Coronary artery (tissue), 2 donors: Measurements from ENCODE around the gene HOXA9.

Experiments
- DNase-seq: peaks from one replicate; pipeline ENCODE4 v3.0.0-alpha.2; 2017; ENCODE audit warnings: low spot score
- H3K27ac ChIP-seq, 2 donors: fragments of 200-600 bp; sonication (generic); one replicate each; pipeline ENCODE4 v1.5.1; 2016 to 2019
- H3K4me3 ChIP-seq: fragments of 200-600 bp; sonication (generic); 2 replicates; pipeline ENCODE4 v1.5.1; 2016; ENCODE audit warnings: mild to moderate bottlenecking, moderate library complexity
- TF ChIP-seq, protein P1 (sequence below): fragments of 200-600 bp; sonication (generic); IDR thresholded peaks from one replicate; pipeline ENCODE4 v1.5.1; 2019; ENCODE audit warnings: antibody characterized with exemption

The HOXA9 gene

DNA sequence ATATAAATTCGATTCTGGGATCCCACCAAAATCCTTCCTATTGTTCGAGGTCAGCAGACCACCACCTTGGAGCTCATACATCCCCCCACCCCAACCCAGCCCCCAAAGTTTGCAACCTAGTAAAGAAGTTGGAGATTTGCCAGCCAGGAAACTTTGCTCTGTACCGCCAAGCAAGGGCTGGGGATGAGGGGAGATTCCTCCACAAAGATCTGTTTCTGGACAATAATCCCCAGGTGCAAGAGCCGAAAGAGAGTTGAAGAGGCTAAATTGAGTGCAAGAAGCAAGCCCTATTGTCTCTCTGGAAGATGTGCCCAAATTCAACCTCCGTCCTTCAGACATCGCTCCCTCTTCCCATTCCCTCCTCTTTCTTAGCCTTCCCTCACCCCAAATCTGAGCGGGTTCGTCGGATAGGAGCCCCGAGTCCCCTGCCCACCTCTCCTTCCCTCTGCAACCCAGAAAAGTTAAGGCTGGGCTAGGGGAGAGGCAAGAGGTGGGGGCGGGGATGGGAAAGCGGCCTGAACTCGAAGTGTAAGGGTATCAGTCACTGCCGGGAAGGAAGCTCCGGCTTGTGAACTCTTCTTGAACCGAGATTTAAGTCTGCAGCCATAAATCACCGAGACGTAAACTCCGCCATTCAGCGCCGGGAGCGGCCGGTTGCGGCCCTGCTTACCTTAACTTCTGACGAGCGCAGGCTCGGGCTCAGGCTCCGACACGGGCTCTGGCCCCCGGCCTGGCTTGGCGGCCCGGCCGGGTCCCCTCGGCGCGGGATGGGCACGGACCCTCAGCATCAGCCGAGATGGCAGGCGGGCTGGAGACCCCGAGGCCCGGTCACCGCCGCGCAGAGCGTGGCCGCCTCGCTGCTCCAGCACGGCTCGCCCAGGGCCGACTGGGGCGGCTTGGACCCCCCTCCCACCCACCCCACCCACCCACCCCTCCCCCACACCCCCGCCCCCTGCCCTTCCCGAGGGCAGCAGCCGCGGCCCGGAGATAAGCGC is 52.1 kb downstream of the HOXA9 start:
- peak; percentile 52 for DNase-seq
- peak overlapping the region; percentile 65 for H3K4me3 ChIP-seq
- TF ChIP-seq, protein P1, sequence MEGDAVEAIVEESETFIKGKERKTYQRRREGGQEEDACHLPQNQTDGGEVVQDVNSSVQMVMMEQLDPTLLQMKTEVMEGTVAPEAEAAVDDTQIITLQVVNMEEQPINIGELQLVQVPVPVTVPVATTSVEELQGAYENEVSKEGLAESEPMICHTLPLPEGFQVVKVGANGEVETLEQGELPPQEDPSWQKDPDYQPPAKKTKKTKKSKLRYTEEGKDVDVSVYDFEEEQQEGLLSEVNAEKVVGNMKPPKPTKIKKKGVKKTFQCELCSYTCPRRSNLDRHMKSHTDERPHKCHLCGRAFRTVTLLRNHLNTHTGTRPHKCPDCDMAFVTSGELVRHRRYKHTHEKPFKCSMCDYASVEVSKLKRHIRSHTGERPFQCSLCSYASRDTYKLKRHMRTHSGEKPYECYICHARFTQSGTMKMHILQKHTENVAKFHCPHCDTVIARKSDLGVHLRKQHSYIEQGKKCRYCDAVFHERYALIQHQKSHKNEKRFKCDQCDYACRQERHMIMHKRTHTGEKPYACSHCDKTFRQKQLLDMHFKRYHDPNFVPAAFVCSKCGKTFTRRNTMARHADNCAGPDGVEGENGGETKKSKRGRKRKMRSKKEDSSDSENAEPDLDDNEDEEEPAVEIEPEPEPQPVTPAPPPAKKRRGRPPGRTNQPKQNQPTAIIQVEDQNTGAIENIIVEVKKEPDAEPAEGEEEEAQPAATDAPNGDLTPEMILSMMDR = no peak

More for the DNA sequence above, 52.1 kb downstream of the HOXA9 start:
- H3K27ac ChIP-seq = peak overlapping the region; percentile 3 to 79
